ENCODE results near the gene OLFM2.
"Not testable (repeated sequence)": the region's sequence is repeated elsewhere in the genome, so short reads cannot be mapped to it uniquely, and the experiment has no call there.

OLFM2 gene

DNA sequence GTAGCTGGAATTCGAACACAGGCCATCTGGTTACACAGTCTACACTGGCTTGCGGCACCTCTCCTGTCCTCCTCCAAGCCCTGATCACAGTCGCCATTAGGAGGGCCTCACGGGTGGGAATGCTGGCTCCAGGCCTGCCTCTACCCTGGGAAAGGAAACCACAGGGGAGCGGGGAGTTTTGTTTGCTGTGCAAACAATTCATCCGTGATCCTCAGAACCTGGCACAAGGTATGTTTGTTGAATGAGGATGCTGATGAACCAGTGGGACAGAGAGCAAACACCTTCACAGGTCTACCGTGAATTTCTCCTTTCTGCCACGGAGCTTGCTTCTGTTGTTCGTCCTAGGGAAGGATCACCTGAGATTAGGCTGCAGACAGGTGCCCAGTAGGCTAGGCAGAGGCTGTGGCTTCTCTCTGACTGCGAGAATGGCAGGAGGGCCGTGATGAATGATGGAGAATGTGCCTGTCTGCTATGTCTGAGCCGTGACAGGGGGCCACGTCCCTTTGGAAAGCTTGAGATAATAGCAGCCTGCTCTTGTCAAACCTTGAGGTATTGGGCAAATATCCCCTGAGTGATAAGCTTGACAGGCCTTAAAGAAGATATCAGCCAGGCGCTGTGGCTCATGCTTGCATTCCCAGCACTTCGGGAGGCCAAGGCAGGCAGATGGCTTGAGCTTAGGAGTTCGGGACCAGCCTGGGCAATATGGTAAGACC, 64.5 kb downstream of the OLFM2 start:
- in situ Hi-C loops (cut with HindIII; ENCODE audit: low sequenced_read_pairs) = no loop called here

DNA sequence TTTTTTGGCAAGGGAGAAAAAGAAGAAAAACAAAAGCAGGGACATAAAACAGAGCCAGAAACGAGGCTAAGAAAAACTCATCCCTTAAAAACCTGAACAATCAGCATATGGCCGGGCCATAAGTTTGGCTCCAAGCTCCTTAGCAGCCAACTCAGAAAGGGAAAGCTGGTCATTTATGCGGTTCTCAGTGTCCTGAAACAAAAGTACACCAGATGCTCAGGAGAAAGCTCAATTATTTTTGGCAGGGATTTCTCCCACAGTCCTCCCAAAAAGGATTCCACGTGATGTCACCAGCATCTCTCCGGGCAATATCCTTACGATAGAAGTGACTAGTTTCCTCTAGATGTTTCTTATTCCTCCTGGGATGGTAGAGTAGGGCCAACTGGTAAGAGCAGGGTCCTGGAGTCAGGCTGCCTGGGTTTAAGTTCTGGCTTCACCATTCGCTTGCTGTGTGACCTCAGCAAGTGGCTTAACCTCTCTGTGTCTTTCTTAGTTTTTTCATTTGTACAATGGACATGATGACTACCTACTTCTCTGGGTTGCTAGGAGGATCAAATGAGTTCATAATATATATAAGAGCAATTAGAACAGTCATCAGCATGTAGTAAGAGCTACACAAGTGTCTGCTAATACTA, 67.2 kb downstream of the OLFM2 start:
- in situ Hi-C loops (cut with HindIII; ENCODE audit: low sequenced_read_pairs) = no loop called here

DNA sequence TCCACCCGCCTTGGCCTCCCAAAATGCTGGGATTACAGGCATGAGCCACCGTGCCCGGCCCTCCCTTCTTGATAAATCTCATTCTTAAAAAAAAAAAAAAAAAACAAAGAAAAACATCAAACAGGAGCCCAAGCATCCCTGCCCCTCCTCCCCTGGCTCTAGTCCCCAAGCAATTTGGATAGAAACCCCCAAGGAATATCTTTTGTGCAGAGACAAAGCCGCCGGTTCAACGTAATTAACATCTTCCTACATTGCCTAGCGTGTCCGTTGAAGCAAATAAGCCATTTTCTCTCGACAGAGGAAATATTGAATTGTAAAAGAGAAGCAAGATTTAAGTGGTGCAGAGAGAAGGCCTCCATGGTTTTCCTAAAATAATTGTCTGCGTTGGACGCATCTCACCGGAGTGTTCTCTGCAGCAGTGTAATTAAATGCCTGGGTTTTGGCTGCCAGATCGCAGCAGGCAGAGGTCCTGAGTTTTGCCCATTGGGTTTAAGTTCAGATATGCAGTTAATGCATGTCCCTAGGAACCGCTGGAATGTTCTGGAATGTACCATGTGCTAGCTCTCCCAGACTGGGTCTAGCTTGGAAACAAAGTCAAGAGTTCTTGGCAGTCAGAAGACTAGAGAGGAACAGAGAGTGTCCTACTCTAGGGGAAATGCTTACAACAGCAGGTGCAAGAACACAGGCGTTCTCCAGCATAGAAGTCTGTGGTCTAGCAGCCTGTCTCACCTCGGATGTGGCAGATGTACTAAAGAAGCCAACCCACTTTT, 70.4 kb downstream of the OLFM2 start:
- in situ Hi-C loops (cut with HindIII; ENCODE audit: low sequenced_read_pairs) = no loop called here

DNA sequence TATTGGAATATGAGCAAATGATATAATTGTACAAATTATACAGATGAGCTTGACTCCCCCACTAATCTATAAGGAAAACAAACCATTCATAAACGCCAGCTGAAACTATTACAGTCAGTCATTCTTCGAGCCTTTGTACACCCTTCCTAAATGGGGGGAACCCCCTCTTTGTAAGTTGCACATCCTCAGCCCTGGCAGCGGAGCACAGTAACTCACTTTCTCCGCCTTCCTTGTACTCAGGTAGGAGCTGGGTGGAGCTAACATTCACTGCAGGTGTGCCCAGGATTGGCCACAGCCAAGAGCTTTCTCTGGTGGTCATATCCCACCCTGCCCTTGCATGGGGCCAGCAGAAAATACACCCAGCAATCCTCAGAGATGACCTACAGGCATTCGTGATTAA, 72.6 kb downstream of the OLFM2 start:
- in situ Hi-C loops (cut with HindIII; ENCODE audit: low sequenced_read_pairs) = no loop called here

DNA sequence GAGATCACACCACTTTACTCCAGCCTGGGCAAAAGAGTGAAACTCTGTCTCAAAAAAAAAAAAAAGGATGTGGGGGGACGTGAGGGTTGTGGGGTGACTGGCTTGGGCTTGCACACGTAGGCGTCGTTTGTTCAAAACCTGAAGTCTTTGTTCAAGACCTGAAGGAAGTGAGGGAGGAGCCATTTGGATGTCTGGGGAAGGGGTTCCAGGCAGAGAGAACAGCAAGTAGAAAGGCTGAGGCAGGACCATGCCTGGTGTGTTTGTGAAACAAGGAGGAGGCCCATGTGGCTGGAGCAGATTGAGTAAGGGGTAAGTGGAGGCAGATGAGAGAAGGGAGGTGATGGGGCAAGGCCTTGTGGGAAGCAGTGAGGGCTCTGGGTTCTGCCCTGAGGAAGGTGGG, 73.4 kb downstream of the OLFM2 start:
- in situ Hi-C loops (cut with HindIII; ENCODE audit: low sequenced_read_pairs) = no loop called here

DNA sequence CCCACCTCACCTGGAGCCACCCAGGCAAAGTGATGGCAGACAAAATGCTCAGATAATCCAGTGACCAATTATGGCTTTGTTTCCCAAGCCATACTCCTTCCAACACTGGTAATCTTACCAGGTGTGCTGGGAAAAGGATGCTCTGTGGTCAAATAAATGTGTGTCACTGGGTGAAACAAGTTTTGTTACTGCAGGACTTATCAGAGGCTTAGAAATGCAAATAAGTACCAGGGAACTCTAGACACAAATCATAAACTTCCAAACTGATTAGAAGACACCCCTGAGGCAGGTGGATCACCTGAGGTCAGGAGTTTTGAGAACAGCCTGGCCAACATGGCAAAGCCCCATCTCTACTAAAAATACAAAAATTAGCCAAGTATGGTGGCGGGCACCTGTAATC, 74.8 kb downstream of the OLFM2 start:
- in situ Hi-C loops (cut with HindIII; ENCODE audit: low sequenced_read_pairs) = no loop called here

DNA sequence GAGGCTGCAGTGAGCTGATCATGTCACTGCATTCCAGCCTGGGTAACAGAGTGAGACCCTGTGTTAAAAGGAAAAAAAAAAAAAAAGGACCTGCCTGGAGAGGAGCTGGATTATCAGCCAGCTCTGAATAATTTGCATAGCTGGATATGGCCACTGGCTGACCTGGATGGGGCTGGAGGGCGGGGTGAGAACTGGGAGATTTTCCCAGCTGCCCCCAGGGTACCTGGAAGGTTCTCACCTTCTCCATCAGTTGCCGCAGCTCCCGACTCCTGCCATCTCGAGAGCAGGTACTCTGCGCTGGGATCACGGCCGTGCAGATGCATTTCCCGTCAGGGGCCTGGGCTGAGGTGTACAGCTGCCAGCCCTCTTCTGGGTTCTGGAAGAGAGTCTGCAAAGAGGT, 75.9 kb downstream of the OLFM2 start:
- in situ Hi-C loops (cut with HindIII; ENCODE audit: low sequenced_read_pairs) = no loop called here

DNA sequence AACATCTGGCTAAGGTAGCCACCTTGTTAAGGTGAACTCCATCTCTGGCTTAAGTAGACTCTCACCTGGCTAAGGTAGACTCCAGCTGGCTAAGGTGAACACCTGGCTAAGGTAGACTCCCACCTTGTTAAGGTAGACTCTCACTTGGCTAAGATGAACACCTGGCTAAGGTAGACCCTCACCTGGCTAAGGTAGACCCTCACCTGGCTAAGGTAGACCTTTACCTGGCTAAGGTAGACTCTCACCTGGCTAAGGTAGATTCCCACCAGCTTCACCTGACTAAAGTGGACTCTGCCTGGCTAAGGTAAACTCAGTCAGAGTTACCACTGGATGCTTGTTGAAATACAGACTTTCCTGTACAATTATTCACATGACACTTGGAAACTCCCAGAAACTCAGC, 77.5 kb downstream of the OLFM2 start:
- in situ Hi-C loops (cut with HindIII; ENCODE audit: low sequenced_read_pairs) = no loop called here

DNA sequence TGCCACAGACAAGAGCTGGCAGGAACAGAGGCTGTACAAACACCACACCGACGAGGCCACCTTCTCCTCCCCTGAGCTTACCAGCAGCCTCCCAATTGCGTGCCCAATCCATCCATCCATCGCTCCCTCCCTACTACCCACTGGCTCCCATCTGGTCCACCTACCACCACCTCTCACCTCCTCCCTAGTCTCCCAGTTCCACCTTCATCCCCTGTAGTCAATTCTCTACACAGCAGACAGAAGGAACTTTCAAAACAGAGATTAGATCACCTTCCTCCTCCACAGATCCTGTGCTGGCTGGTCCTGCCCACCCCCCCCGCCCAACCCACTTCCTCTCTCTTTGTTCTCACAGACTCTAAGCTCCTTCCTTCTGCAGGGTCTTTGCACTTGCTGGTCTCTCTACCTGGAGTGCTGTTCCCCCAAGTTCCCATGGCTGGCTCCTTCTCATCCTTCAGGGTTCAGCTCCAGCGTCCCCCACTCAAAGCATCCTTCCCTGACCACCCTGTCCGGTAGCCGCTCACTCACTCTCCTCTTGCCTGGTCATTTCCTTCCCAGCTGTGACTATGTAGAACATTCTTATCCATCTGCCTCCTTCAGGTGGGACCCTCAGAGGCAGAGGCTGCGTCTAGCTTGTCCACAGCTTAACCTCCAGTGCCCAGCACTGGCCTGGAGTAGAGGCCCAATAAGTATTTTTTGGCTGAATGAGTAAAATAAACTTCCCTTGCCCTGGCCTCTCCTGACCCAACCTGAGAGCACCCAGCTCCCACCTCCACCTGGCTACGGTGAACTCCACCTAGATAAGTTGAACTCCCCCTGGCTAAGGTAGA, 78.2 kb downstream of the OLFM2 start:
- in situ Hi-C loops (cut with HindIII; ENCODE audit: low sequenced_read_pairs) = no loop called here

DNA sequence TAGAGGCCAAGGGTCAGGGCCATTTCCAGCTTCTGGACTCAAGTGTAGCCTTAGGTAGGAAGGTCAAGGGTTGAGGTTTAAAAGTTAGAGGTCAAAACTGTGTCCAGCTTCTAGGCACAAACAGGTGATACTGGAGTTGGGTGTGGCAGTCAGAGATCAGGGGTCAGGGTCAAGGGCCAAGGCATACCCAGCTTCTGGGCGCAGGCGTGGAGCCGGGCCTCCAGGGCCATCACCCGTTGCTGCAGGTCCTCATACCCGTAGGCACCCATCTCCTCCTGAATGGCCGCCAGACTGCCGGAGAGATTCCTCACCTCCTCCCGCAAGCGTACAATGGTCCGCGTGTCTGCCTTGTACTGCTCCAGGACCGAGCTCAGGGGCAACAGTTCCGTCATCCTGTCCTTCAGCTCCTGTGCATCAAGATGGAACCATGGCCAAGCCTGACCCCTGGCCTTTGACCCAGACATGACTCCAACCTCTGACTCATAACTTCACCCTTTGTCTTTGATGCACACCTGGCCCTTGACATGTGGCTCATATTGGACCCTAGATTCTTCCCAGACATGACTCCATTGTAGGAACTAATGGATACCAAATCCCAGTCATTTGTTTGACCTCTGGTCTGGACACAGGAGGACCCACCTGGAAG, 79.1 kb downstream of the OLFM2 start:
- in situ Hi-C loops (cut with HindIII; ENCODE audit: low sequenced_read_pairs) = no loop called here

DNA sequence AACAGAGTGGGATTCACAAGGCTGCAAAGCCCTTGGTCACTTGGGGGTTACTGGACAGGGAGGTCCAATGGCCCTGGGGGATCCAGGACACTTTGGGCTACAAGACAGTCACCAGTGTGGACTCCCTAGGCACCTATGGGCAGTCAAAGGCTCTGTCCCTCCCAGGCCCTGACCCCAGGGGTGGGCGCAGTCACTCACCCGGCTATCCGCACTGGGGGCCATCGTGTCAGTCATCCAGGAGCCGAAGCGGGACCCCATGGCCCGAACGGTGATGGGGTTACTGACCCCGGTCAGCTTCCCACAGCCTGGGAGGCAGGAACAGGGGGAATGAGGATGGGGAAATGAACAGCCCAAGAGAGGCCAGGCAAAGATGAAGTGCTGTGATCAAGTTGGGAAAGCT, 79.7 kb downstream of the OLFM2 start:
- in situ Hi-C loops (cut with HindIII; ENCODE audit: low sequenced_read_pairs) = no loop called here

DNA sequence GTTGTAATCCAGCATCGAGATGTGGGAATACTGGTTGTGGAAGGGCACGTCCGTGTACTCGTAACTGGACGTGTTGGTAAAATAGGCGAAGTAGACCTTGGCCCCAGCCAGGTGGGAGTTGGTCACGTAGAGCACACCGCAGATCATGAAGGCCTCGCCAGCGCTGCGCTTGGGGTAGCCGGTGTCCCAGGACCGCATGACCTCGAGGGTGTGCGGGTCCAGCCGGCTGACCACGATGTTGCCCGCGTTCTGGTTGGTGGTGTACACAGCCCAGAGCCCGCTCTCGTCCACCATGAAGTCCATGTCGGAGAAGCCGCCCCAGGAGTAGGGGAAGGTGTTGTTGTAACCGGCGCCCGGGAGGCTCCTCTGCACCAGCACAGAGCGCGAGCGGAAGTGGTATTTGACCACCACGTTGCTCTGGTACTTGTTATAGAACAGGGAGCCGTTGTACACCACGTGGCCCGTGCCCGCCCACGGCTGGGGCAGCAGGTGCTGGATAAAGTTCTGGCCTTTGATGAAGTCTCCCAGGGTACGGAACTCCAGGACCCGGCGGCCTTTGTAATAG, 82.0 kb downstream of the OLFM2 start:
- in situ Hi-C loops (cut with HindIII; ENCODE audit: low sequenced_read_pairs) = no loop called here

DNA sequence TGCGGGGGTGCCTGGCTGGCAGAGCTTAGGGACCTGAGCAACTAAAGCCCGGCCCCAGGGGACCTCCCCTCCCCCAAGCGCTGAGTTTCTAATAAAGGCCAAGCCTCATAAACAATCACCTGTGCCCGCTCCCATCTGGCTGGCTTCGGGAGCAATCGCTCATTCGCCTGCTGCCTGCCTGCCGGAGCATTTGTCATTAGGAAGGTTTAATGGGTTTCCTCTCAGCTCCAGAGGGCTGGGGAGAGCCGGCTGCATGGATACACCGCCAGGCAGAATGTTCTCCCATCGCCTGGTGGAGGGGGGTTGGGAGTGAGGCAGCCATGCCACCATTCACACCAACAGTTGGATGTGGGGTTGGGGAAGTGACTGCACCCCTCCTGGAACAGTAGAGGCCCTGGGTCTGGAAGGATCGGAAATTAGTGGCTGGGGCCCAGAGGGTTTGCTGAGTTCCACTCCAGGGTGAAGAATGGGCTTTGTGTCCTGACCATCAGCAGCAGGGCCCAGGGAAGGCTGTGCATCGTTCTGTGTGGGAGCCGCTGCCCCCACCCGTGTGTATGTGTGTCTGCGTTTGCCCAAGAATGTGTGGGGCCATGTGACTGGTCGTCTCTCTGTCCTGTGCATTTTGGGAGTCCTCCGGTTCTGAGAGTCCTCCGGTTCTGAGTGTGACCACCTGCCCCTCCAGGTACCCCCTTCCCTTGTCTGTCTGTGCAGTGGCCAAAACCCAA, 85.9 kb downstream of the OLFM2 start:
- in situ Hi-C loops (cut with HindIII; ENCODE audit: low sequenced_read_pairs) = no loop called here

DNA sequence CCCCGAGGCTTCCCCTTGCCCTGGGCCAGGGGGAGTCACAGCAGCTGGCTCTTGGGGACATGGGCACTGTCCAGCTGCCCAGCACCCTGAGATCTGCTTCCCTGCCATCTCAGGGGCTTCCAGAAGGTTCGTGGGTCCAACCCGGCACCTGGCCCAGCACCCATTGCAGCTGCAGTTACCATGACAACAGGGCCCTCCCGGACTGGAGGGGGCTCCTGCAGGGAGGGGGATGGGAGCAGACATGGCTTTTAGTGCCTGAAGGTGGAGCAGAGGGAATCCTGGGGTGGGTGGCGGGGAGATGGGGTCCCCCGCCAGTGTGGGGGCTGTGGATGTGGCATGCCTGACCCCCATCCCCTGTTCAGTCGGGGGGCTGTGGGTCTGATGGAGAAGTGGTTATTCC, 86.5 kb downstream of the OLFM2 start:
- in situ Hi-C loops (cut with HindIII; ENCODE audit: low sequenced_read_pairs) = no loop called here

DNA sequence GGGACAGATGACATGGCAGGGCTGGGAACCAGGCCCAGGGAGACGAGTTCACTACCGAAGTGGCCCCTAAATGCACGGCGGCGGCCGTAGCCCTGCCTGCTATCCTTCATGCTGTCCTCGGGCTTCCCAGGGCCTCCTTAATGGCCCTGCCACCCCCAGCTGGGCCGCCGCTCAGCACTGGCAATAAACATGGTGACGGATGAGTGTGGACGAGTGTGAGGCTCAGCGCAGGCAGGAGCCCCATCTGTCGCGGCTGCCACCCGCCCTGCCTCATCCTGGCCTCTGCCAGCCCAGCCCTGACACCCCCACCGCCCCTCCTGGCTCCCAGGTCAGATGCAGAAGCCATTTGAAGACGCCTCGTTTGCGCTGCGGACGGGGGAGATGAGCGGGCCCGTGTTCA, 87.6 kb downstream of the OLFM2 start:
- in situ Hi-C loops (cut with HindIII; ENCODE audit: low sequenced_read_pairs) = no loop called here

DNA sequence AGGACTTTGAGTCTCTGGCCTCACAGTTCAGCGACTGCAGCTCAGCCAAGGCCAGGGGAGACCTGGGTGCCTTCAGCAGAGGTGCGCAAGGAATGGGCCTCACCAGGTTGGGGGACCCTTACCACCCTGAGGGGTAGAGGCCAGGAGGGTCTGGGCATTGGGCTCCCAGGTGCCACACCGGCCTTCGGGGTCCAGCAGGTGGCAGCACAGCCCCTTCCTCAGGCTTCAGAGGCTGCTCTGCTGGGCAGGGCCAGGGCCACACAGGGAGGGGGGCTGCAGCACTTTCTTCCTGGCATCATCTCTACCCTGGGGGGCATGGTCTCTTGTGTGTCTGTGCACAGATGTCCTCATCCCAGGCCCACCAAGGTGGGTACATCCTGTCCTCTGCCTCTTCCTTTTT, 88.3 kb downstream of the OLFM2 start:
- in situ Hi-C loops (cut with HindIII; ENCODE audit: low sequenced_read_pairs) = no loop called here

DNA sequence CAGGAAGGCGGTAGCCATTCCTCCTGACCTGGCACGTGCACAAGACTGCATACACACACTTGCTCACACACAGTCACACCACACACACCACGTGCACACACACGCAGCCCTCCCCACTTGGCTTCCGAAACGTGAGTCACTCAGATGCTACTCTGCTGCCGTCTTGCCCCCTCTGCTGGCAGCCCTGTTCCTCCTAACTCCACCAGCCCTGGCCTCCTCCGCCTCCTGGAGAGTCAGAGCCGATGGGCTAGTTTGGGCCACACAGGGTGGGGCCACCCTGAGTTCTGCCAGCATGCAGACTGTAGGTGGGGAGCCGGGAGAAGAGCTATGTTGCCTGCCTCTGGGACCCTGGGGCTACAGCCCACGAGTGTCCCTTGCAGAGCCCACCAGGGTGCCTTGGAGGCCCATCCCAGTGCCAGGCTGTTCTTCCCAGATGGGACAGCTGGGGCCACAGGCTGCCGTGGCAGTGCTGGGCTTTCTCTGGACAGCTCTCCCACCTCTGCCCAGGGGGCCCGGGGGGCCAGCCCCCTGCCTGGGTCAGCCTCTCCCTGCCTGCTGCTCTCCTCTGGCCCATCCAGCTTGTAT, 89.1 kb downstream of the OLFM2 start:
- in situ Hi-C loops (cut with HindIII; ENCODE audit: low sequenced_read_pairs) = no loop called here

DNA sequence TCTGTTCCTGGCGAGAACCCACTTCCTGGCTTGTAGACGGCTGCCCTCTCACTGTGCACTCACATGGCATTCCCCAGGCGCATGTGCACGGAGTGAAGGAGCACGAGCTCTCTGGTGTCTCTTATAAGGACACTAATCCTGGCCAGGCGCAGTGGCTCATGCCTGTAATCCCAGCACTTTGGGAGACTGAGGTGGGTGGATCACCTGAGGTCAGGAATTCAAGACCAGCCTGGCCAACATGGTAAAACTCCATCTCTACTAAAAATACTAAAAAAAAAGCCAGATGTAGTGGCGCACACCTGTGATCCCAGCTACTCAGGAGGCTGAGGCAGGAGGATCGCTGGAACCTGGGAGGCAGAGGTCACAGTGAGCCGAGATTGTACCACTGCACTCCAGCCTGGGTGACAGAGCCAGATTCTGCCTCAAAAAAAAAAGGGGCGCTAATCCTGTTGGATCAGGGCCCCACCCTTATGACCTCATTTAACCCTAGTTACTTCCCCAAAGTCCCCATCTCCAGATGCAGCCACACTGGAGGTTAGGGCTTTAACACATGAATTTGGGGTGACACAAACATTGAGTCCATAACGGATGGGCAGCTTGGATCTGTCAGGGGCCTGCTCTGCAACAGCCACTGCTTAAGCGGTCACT, 92.6 kb downstream of the OLFM2 start:
- in situ Hi-C loops (cut with HindIII; ENCODE audit: low sequenced_read_pairs) = not testable (repeated sequence)

Data from endothelial cell of hepatic sinusoid (primary cell).